CD4-positive, alpha-beta memory T cell (primary cell): ENCODE data around the gene KRT76. TPM values are rescaled to one million over a fixed set of nuclear protein-coding genes. Genes with fewer than 3 reads are reported as not detected.
A peak's percentile ranks its signal among the peaks of the same experiment; 100 is the strongest.
"Not testable (repeated sequence)": the region's sequence is repeated elsewhere in the genome, so short reads cannot be mapped to it uniquely, and the experiment has no call there.

Experiments
- CTCF ChIA-PET: fragments of 350-600 bp; sonication (Branson Sonifier 250); formaldehyde crosslinking; loops from one replicate; lab custom pipeline; 2021; ENCODE audit warnings: inconsistent platforms; ENCODE audit not compliant: partially characterized antibody; lab: Charles Lee
- POLR2A ChIA-PET: fragments of 350-600 bp; sonication (Branson Sonifier 250); formaldehyde crosslinking; loops from one replicate; lab custom pipeline; 2021; ENCODE audit not compliant: partially characterized antibody; lab: Charles Lee
- DNase-seq, 5 donors: peaks; one replicate each; pipeline versions ENCODE4 v3.0.0 to v3.0.0-alpha.2; 2020 to 2022; ENCODE audit warnings: mixed read lengths in 1 of 5
- H3K27ac ChIP-seq: one replicate; pipeline ENCODE4 v1.7.0; 2013; ENCODE audit warnings: low read depth, low read length
- H3K27me3 ChIP-seq: 2 replicates; pipeline ENCODE4 v1.7.0; 2013; ENCODE audit warnings: mild to moderate bottlenecking, low read length, moderate library complexity; ENCODE audit not compliant: insufficient read depth
- H3K36me3 ChIP-seq: 2 replicates; pipeline ENCODE4 v1.7.0; 2013; ENCODE audit warnings: mild to moderate bottlenecking, low read length, moderate library complexity; ENCODE audit not compliant: insufficient read depth
- H3K4me1 ChIP-seq: 2 replicates; pipeline ENCODE4 v1.7.0; 2013; ENCODE audit warnings: mild to moderate bottlenecking, low read length, moderate library complexity; ENCODE audit not compliant: insufficient read depth
- H3K4me3 ChIP-seq, 2 donors: one replicate each; pipeline ENCODE4 v1.7.0; 2013; ENCODE audit warnings: low read length in 2 of 2, mild to moderate bottlenecking in 1 of 2
- H3K9me3 ChIP-seq, 2 donors: one replicate each; pipeline ENCODE4 v1.7.0; 2013; ENCODE audit warnings: low read length in 2 of 2, control low read depth in 1 of 2; ENCODE audit not compliant: control insufficient read depth in 1 of 2
- H3K27ac Mint-ChIP-seq, 7 donors: one replicate each; pipeline ENCODE4 v1.8.0; 2020 to 2021; ENCODE audit warnings: mixed read lengths in 7 of 7, mild to moderate bottlenecking in 6 of 7, inconsistent platforms in 3 of 7, moderate library complexity in 3 of 7
- H3K27me3 Mint-ChIP-seq, 2 donors: one replicate each; pipeline ENCODE4 v1.8.0; 2020 to 2021; ENCODE audit warnings: mixed read lengths in 2 of 2
- H3K36me3 Mint-ChIP-seq, 2 donors: one replicate each; pipeline ENCODE4 v1.8.0; 2020 to 2021; ENCODE audit warnings: mixed read lengths in 2 of 2, inconsistent platforms in 1 of 2, mild to moderate bottlenecking in 1 of 2
- H3K4me1 Mint-ChIP-seq, 4 donors: one replicate each; pipeline ENCODE4 v1.8.0; 2020 to 2021; ENCODE audit warnings: mixed read lengths in 4 of 4, mild to moderate bottlenecking in 1 of 4
- H3K4me3 Mint-ChIP-seq, 8 donors: one replicate each; pipeline ENCODE4 v1.8.0; 2020 to 2021; ENCODE audit warnings: mixed read lengths in 8 of 8, mild to moderate bottlenecking in 7 of 8, moderate library complexity in 6 of 8, inconsistent platforms in 3 of 8
- H3K9me3 Mint-ChIP-seq, 8 donors: one replicate each; pipeline ENCODE4 v1.8.0; 2020 to 2021; ENCODE audit warnings: mixed read lengths in 8 of 8, mild to moderate bottlenecking in 5 of 8, inconsistent platforms in 3 of 8, moderate library complexity in 1 of 8
- intact Hi-C: fragments of 100-400 bp; cut with micrococcal nuclease; formaldehyde crosslinking; loops from one replicate; pipeline ENCODE4 v1.15.1; 2023
- polyA plus RNA-seq, 2 donors: library from polyadenylated mRNA; unstranded; fragments of 300-500 nt; fragmentation: Illumina TruSeq; gene quantifications; one replicate each; pipeline ENCODE4 v1.2.3, GENCODE V29; 2021
- total RNA-seq, 2 experiments: library from RNA; stranded (reverse); gene quantifications; one replicate each; pipeline ENCODE4 v1.2.3, GENCODE V29; 2021

The KRT76 gene
- total and polyA plus RNA-seq, 4 experiments from 2014 or later = not detected

GRCh38 chr12:52753283-52753682 is 23.9 kb downstream of the KRT76 start:
- Mint-ChIP-seq H3K27ac (no peak overlapping the region), H3K4me1 (peaks cover 3 to 7% (median 5%) of the 10 kb centered on the region in 4 donors), H3K9me3 (no peaks in the 10 kb centered on the region), H3K36me3 (no peaks in the 10 kb centered on the region), H3K4me3 (no peak overlapping the region), H3K27me3 (peaks cover 3 to 10% of the 10 kb centered on the region in 2 donors)
- Histone ChIP-seq H3K27ac (no peak overlapping the region), H3K36me3 (no peaks in the 10 kb centered on the region), H3K4me3 (no peak overlapping the region), H3K27me3 (no peaks in the 10 kb centered on the region), H3K9me3 (no peaks in the 10 kb centered on the region), H3K4me1 (no peaks in the 10 kb centered on the region)
- ChIA-PET CTCF (no interaction called here), POLR2A (no interaction called here)
- intact Hi-C loops = no loop called here
- DNase-seq = no peak

- Mint-ChIP-seq H3K4me1 (peaks cover 3 to 7% (median 5%) of the 10 kb centered on the region in 4 donors), H3K4me3 (peak overlapping the region in 1 of 8 donors; percentile 0), H3K36me3 (no peaks in the 10 kb centered on the region), H3K27me3 (peaks cover 3 to 10% of the 10 kb centered on the region in 2 donors), H3K9me3 (no peaks in the 10 kb centered on the region), H3K27ac (no peak overlapping the region)
- Histone ChIP-seq H3K27ac (no peak overlapping the region), H3K4me1 (no peaks in the 10 kb centered on the region), H3K36me3 (no peaks in the 10 kb centered on the region), H3K4me3 (no peak overlapping the region), H3K9me3 (no peaks in the 10 kb centered on the region), H3K27me3 (no peaks in the 10 kb centered on the region)
- intact Hi-C loops = no loop called here
- DNase-seq = no peak
- CTCF ChIA-PET = no interaction called here
- POLR2A ChIA-PET = no interaction called here
These were observed 24.6 kb downstream of the KRT76 start for GRCh38 chr12:52752516-52752915.

- H3K27ac ChIP-seq = no peak overlapping the region
- Mint-ChIP-seq H3K27me3 (peaks cover 5 to 10% of the 10 kb centered on the region in 2 donors), H3K4me1 (peaks cover 3 to 7% (median 5%) of the 10 kb centered on the region in 4 donors), H3K9me3 (no peaks in the 10 kb centered on the region), H3K4me3 (no peak overlapping the region), H3K27ac (no peak overlapping the region), H3K36me3 (no peaks in the 10 kb centered on the region)
- H3K4me1 ChIP-seq = no peaks in the 10 kb centered on the region
- H3K4me3 ChIP-seq = no peak overlapping the region
- CTCF ChIA-PET = no interaction called here
- no peaks in the 10 kb centered on the region for H3K36me3 ChIP-seq
- no peaks in the 10 kb centered on the region for H3K9me3 ChIP-seq
- no peak for DNase-seq
- intact Hi-C loops = no loop called here
- no peaks in the 10 kb centered on the region for H3K27me3 ChIP-seq
- POLR2A ChIA-PET = no interaction called here
These were observed 25.4 kb downstream of the KRT76 start for GRCh38 chr12:52751795-52752194.

- H3K36me3 ChIP-seq, H3K36me3 Mint-ChIP-seq, H3K27me3 ChIP-seq, H3K4me3 Mint-ChIP-seq, intact Hi-C loops, DNase-seq, CTCF ChIA-PET, H3K4me1 Mint-ChIP-seq, H3K4me3 ChIP-seq, H3K27ac Mint-ChIP-seq, H3K27ac ChIP-seq, H3K9me3 Mint-ChIP-seq, POLR2A ChIA-PET, H3K9me3 ChIP-seq, H3K4me1 ChIP-seq: not testable (repeated sequence)
- peaks cover 5 to 13% of the 10 kb centered on the region in 2 donors for H3K27me3 Mint-ChIP-seq
These were observed 26.6 kb downstream of the KRT76 start for GRCh38 chr12:52750532-52750931.

- Mint-ChIP-seq H3K36me3 (no peaks in the 10 kb centered on the region), H3K9me3 (no peaks in the 10 kb centered on the region), H3K27ac (no peak overlapping the region), H3K27me3 (peaks cover 4 to 12% of the 10 kb centered on the region in 2 donors), H3K4me1 (peaks cover 3 to 7% (median 5%) of the 10 kb centered on the region in 4 donors), H3K4me3 (no peak overlapping the region)
- Histone ChIP-seq H3K4me1 (no peaks in the 10 kb centered on the region), H3K4me3 (no peak overlapping the region), H3K27me3 (no peaks in the 10 kb centered on the region), H3K36me3 (no peaks in the 10 kb centered on the region), H3K9me3 (no peaks in the 10 kb centered on the region), H3K27ac (no peak overlapping the region)
- intact Hi-C loops = no loop called here
- POLR2A ChIA-PET = no interaction called here
- CTCF ChIA-PET = no interaction called here
- DNase-seq = no peak
These were observed 27.3 kb downstream of the KRT76 start for GRCh38 chr12:52749827-52750226.

- Mint-ChIP-seq H3K4me1 (peaks cover 3 to 7% (median 5%) of the 10 kb centered on the region in 4 donors), H3K36me3 (no peaks in the 10 kb centered on the region), H3K9me3 (no peaks in the 10 kb centered on the region), H3K27me3 (peaks cover 4 to 12% of the 10 kb centered on the region in 2 donors), H3K4me3 (no peak overlapping the region), H3K27ac (no peak overlapping the region)
- intact Hi-C loops = no loop called here
- CTCF ChIA-PET = no interaction called here
- no peaks in the 10 kb centered on the region for H3K4me1 ChIP-seq
- H3K27me3 ChIP-seq = no peaks in the 10 kb centered on the region
- no peaks in the 10 kb centered on the region for H3K9me3 ChIP-seq
- H3K27ac ChIP-seq = no peak overlapping the region
- H3K4me3 ChIP-seq = no peak overlapping the region
- H3K36me3 ChIP-seq = no peaks in the 10 kb centered on the region
- POLR2A ChIA-PET = no interaction called here
- no peak for DNase-seq
These were observed 28.6 kb downstream of the KRT76 start for GRCh38 chr12:52748578-52748977.

GRCh38 chr12:52745554-52745953 is 31.6 kb downstream of the KRT76 start:
- Histone ChIP-seq H3K4me1 (no peaks in the 10 kb centered on the region), H3K9me3 (no peaks in the 10 kb centered on the region), H3K27me3 (no peaks in the 10 kb centered on the region), H3K4me3 (no peak overlapping the region), H3K27ac (no peak overlapping the region), H3K36me3 (no peaks in the 10 kb centered on the region)
- peaks cover 3 to 7% (median 5%) of the 10 kb centered on the region in 4 donors for H3K4me1 Mint-ChIP-seq
- no peak overlapping the region for H3K4me3 Mint-ChIP-seq
- peaks cover 0 to 2% (median 0%) of the 10 kb centered on the region in 8 donors for H3K9me3 Mint-ChIP-seq
- peaks cover 10 to 16% of the 10 kb centered on the region in 2 donors for H3K27me3 Mint-ChIP-seq
- no peak overlapping the region for H3K27ac Mint-ChIP-seq
- ChIA-PET CTCF (interaction anchor here (1.3 kb wide), 1 partner anchor 235 kb away, joined by 5 read pairs; no protein-coding TSS in a partner anchor), POLR2A (no interaction called here)
- no peak for DNase-seq
- intact Hi-C loops = no loop called here
- no peaks in the 10 kb centered on the region for H3K36me3 Mint-ChIP-seq
